ENCODE results near the gene SLC9B2.

GRCh38 chr4:103030791-103031190 is 45.8 kb downstream of the SLC9B2 start:
- TF ChIP-seq POLR2A (IDR thresholded peaks at IDR 0.05) (no peak), CTCF (IDR thresholded peaks at IDR 0.05) (no peak)

Data from vagina (tissue), 2 donors.